GM12873 (cell line): Measurements from ENCODE around the gene TRMT112.

ENCODE experiments used
- CTCF ChIP-seq: IDR thresholded peaks from 2 replicates; pipeline ENCODE4 v1.5.1; 2012; ENCODE audit warnings: low read depth, mild to moderate bottlenecking, moderate library complexity, low read length, control low read depth; ENCODE audit not compliant: insufficient read depth; ENCODE audit errors: missing control alignments

Gene TRMT112

GRCh38 chr11:64318766-64319761, 1.7 kb upstream of the TRMT112 start:
- TF ChIP-seq CTCF, result no peak

- TF ChIP-seq CTCF, result peak; percentile 46
Observed at GRCh38 chr11:64317961-64318765, 804 bp upstream of the TRMT112 start, which contains the start of gene PRDX5. PRDX5 (plus strand) TSS chr11:64318121; CDS start chr11:64318216, 95 bp downstream.

- TF ChIP-seq CTCF, result peak; percentile 35
Observed at GRCh38 chr11:64316672-64317324, 561 bp downstream of the TRMT112 start.

- no peak for TF ChIP-seq CTCF
Observed at GRCh38 chr11:64314805-64315561, 2.4 kb downstream of the TRMT112 start.

- peak; percentile 24 for TF ChIP-seq CTCF
Observed at GRCh38 chr11:64314146-64314804, 3.1 kb downstream of the TRMT112 start.

GRCh38 chr11:64313491-64314145, 3.7 kb downstream of the TRMT112 start:
- TF ChIP-seq CTCF, result no peak
